GM19372 (cell line): ENCODE data around the gene NOL6.
"Not testable (repeated sequence)": the region's sequence is repeated elsewhere in the genome, so short reads cannot be mapped to it uniquely, and the experiment has no call there.

ENCODE experiments used
- ATAC-seq: cut with Tn5 transposase; IDR thresholded peaks from one replicate; pipeline ENCODE4 v1.9.1; 2021; ENCODE audit warnings: mild to moderate bottlenecking, low read depth, moderate library complexity; ENCODE audit not compliant: unreplicated experiment

NOL6 gene

GRCh38 chr9:33473643-33474352 lies at the start of gene NOL6:
NOL6 (minus strand) TSS chr9:33473924; CDS start chr9:33473842, 82 bp downstream.
- ATAC-seq: peak; percentile 97

GRCh38 chr9:33521861-33522260 lies 48.1 kb upstream of the NOL6 start:
- ATAC-seq: not testable (repeated sequence)

GRCh38 chr9:33517934-33518577 lies 44.3 kb upstream of the NOL6 start:
- not testable (repeated sequence) for ATAC-seq

- ATAC-seq: no peak
These were observed 43.6 kb upstream of the NOL6 start for GRCh38 chr9:33517373-33517772.

GRCh38 chr9:33516397-33516796 lies 42.7 kb upstream of the NOL6 start:
- not testable (repeated sequence) for ATAC-seq

GRCh38 chr9:33515342-33515995 lies 41.7 kb upstream of the NOL6 start:
- not testable (repeated sequence) for ATAC-seq

GRCh38 chr9:33512535-33512934 lies 38.8 kb upstream of the NOL6 start:
- not testable (repeated sequence) for ATAC-seq

GRCh38 chr9:33511184-33511517 lies 37.4 kb upstream of the NOL6 start:
- ATAC-seq: not testable (repeated sequence)

- ATAC-seq: no peak
These were observed 36.8 kb upstream of the NOL6 start for GRCh38 chr9:33510262-33511183.

GRCh38 chr9:33506626-33507370 lies 33.1 kb upstream of the NOL6 start:
- no peak for ATAC-seq

- ATAC-seq: no peak
These were observed 24.7 kb upstream of the NOL6 start for GRCh38 chr9:33498387-33498786.

GRCh38 chr9:33493819-33494218 lies 20.1 kb upstream of the NOL6 start:
- not testable (repeated sequence) for ATAC-seq

GRCh38 chr9:33489066-33489465 lies 15.3 kb upstream of the NOL6 start:
- no peak for ATAC-seq

- not testable (repeated sequence) for ATAC-seq
These were observed 11.6 kb upstream of the NOL6 start for GRCh38 chr9:33485312-33485711.

- no peak for ATAC-seq
These were observed 7.3 kb upstream of the NOL6 start for GRCh38 chr9:33480976-33481375.

GRCh38 chr9:33480106-33480505 lies 6.4 kb upstream of the NOL6 start:
- ATAC-seq: no peak

GRCh38 chr9:33476503-33476902 lies 2.8 kb upstream of the NOL6 start:
- no peak for ATAC-seq

GRCh38 chr9:33475357-33475756 lies 1.6 kb upstream of the NOL6 start:
- no peak for ATAC-seq

GRCh38 chr9:33472881-33473615 lies 676 bp downstream of the NOL6 start:
- ATAC-seq: no peak
